H1 (cell line): Measurements from ENCODE around the gene SPG11. TPM values are rescaled to one million over a fixed set of nuclear protein-coding genes. Genes with fewer than 3 reads are reported as not detected.

ENCODE experiments used
- CTCF ChIA-PET: fragments of 300-600 bp; sonication (Branson Sonifier 250); formaldehyde crosslinking; loops from one replicate; lab custom pipeline; 2021; ENCODE audit not compliant: partially characterized antibody; lab: Charles Lee
- POLR2A ChIA-PET: fragments of 300-600 bp; sonication (Branson Sonifier 250); formaldehyde crosslinking; loops from one replicate; lab custom pipeline; 2021; ENCODE audit warnings: inconsistent platforms; ENCODE audit not compliant: partially characterized antibody; lab: Charles Lee
- DNase-seq, 2 experiments: peaks; one replicate each; pipeline versions ENCODE4 v3.0.0 to v3.0.0-alpha.2; 2010 to 2022; ENCODE audit warnings: low spot score in 2 of 2, low read depth in 1 of 2, mixed read lengths in 1 of 2
- FAIRE-seq: peaks from 2 replicates; lab custom pipeline; 2011; peaks lifted over from hg19 to GRCh38; lab: Jason Lieb, UNC
- H2AFZ ChIP-seq: 2 replicates; pipeline ENCODE4 v1.8.1; 2012; ENCODE audit warnings: low read length, inconsistent platforms
- H2AK5ac ChIP-seq: 2 replicates; pipeline ENCODE4 v1.6.1; 2013; ENCODE audit warnings: low read depth, low read length
- H2BK120ac ChIP-seq: replicated peaks from 2 replicates; pipeline ENCODE3; 2013; ENCODE audit warnings: low read depth, low read length, inconsistent platforms
- H2BK12ac ChIP-seq: 2 replicates; pipeline ENCODE4 v1.6.1; 2013; ENCODE audit warnings: low read depth, low read length
- H2BK15ac ChIP-seq: 2 replicates; pipeline ENCODE4 v1.6.1; 2013; ENCODE audit warnings: low read length
- H2BK20ac ChIP-seq: 2 replicates; pipeline ENCODE4 v1.6.1; 2013; ENCODE audit warnings: low read length
- H2BK5ac ChIP-seq: 2 replicates; pipeline ENCODE4 v1.6.1; 2013; ENCODE audit warnings: low read depth, low read length
- H3K14ac ChIP-seq: 2 replicates; pipeline ENCODE4 v1.6.1; 2013; ENCODE audit warnings: inconsistent platforms; ENCODE audit not compliant: insufficient read length
- H3K18ac ChIP-seq: 2 replicates; pipeline ENCODE4 v1.6.1; 2013; ENCODE audit warnings: low read length; ENCODE audit errors: extremely low read depth
- H3K23ac ChIP-seq: 2 replicates; pipeline ENCODE4 v1.6.1; 2013; ENCODE audit warnings: inconsistent platforms; ENCODE audit not compliant: insufficient read length
- H3K23me2 ChIP-seq: 2 replicates; pipeline ENCODE4 v1.6.1; 2013; ENCODE audit warnings: low read depth, low read length
- H3K27ac ChIP-seq: 2 replicates; pipeline ENCODE4 v1.6.1; 2011; ENCODE audit warnings: low read depth, low read length, inconsistent platforms
- H3K27me3 ChIP-seq, 4 experiments: replicated peaks in 1 of 4; 1 replicate in 1 of 4; 2 replicates in 3 of 4; pipeline versions ENCODE4 v1.6.1 to v1.8.1; 2011 to 2013; ENCODE audit warnings: low read length in 3 of 4, mild to moderate bottlenecking in 3 of 4, inconsistent platforms in 2 of 4, mixed read lengths in 2 of 4, moderate library complexity in 1 of 4; ENCODE audit not compliant: control insufficient read depth in 3 of 4, insufficient read depth in 3 of 4; ENCODE audit errors: extremely low read depth in 1 of 4
- H3K36me3 ChIP-seq, 4 experiments: 2 replicates each; pipeline versions ENCODE4 v1.6.1 to v1.8.1; 2011 to 2013; ENCODE audit warnings: mild to moderate bottlenecking in 4 of 4, low read length in 3 of 4, moderate library complexity in 2 of 4, control low read depth in 1 of 4, inconsistent platforms in 1 of 4; ENCODE audit not compliant: insufficient read depth in 4 of 4, control insufficient read depth in 2 of 4
- H3K4ac ChIP-seq: replicated peaks from 2 replicates; pipeline ENCODE3; 2013; ENCODE audit warnings: low read length, low read depth, mixed read lengths, inconsistent platforms; ENCODE audit not compliant: insufficient read length
- H3K4me1 ChIP-seq, 4 experiments: replicated peaks in 1 of 4; 1 replicate in 1 of 4; 2 replicates in 3 of 4; pipeline versions ENCODE4 v1.6.1 to v1.8.1; 2011 to 2013; ENCODE audit warnings: low read length in 3 of 4, inconsistent platforms in 2 of 4, mixed read lengths in 1 of 4; ENCODE audit not compliant: insufficient read depth in 4 of 4, control insufficient read depth in 3 of 4
- H3K4me2 ChIP-seq, 2 experiments: 2 replicates each; pipeline versions ENCODE4 v1.6.1 to v1.8.1; 2011 to 2013; ENCODE audit warnings: low read depth in 2 of 2, low read length in 2 of 2, control low read depth in 1 of 2, inconsistent platforms in 1 of 2, mild to moderate bottlenecking in 1 of 2; ENCODE audit not compliant: insufficient read depth in 1 of 2
- H3K4me3 ChIP-seq, 4 experiments: fragments of 200-600, 300-600 bp in 1 of 4; sonication (generic), shearing (Covaris generic), sonication (Bioruptor Twin) in 1 of 4; 2 replicates each; pipeline versions ENCODE4 v1.5.1 to v1.8.1; 2011 to 2016; ENCODE audit warnings: low read length in 4 of 4, low read depth in 3 of 4, control low read depth in 2 of 4, inconsistent platforms in 2 of 4, mild to moderate bottlenecking in 2 of 4, mixed read lengths in 1 of 4, moderate library complexity in 1 of 4; ENCODE audit not compliant: insufficient read depth in 2 of 4; ENCODE audit errors: extremely low read depth in 1 of 4
- H3K56ac ChIP-seq: replicated peaks from 2 replicates; pipeline ENCODE3; 2013; ENCODE audit warnings: low read depth, mild to moderate bottlenecking, mixed read lengths, low read length, inconsistent platforms; ENCODE audit not compliant: insufficient read length
- H3K79me1 ChIP-seq: 2 replicates; pipeline ENCODE4 v1.6.1; 2013; ENCODE audit warnings: low read depth, low read length, control low read depth
- H3K79me2 ChIP-seq, 2 experiments: 2 replicates each; pipeline versions ENCODE4 v1.6.1 to v1.8.1; 2012 to 2013; ENCODE audit warnings: low read length in 2 of 2, mild to moderate bottlenecking in 2 of 2, inconsistent platforms in 1 of 2; ENCODE audit not compliant: insufficient read depth in 2 of 2, control insufficient read depth in 1 of 2
- H3K9ac ChIP-seq, 4 experiments: replicated peaks in 1 of 4; 1 replicate in 1 of 4; 2 replicates in 3 of 4; pipeline versions ENCODE4 v1.6.1 to v1.8.1; 2011 to 2013; ENCODE audit warnings: low read depth in 3 of 4, low read length in 3 of 4, control low read depth in 2 of 4, mild to moderate bottlenecking in 2 of 4, moderate library complexity in 2 of 4, inconsistent platforms in 1 of 4; ENCODE audit errors: extremely low read depth in 1 of 4
- H3K9me3 ChIP-seq, 2 experiments: 2 replicates each; pipeline versions ENCODE4 v1.6.1 to v1.8.1; 2012 to 2013; ENCODE audit warnings: mild to moderate bottlenecking in 2 of 2, moderate library complexity in 2 of 2, control low read depth in 1 of 2, inconsistent platforms in 1 of 2, low read depth in 1 of 2, low read length in 1 of 2, mixed read lengths in 1 of 2; ENCODE audit not compliant: insufficient read depth in 2 of 2
- H4K20me1 ChIP-seq, 2 experiments: replicated peaks in 1 of 2; 2 replicates each; pipeline versions ENCODE3 to v1.8.1; 2011 to 2013; ENCODE audit warnings: inconsistent platforms in 2 of 2, low read length in 2 of 2, mild to moderate bottlenecking in 1 of 2; ENCODE audit not compliant: insufficient read depth in 2 of 2, control insufficient read depth in 1 of 2
- H4K5ac ChIP-seq: 2 replicates; pipeline ENCODE4 v1.6.1; 2013; ENCODE audit warnings: low read length, low read depth, mixed read lengths, inconsistent platforms; ENCODE audit not compliant: insufficient read length
- H4K8ac ChIP-seq: 2 replicates; pipeline ENCODE4 v1.8.0; 2013; ENCODE audit warnings: mild to moderate bottlenecking, moderate library complexity, low read length, inconsistent platforms; ENCODE audit not compliant: insufficient read depth; ENCODE audit errors: extremely low read depth
- H4K91ac ChIP-seq: replicated peaks from 2 replicates; pipeline ENCODE3; 2013; ENCODE audit warnings: low read length, mixed read lengths, inconsistent platforms; ENCODE audit not compliant: insufficient read length
- BACH1 ChIP-seq: IDR thresholded peaks from 2 replicates; pipeline ENCODE4 v1.6.1; 2012; ENCODE audit warnings: low read length, improper control_type of control experiment
- BCL11A ChIP-seq, 2 experiments: IDR thresholded peaks; one replicate each; pipeline ENCODE4 v1.6.1; 2011; ENCODE audit warnings: low read depth in 2 of 2, low read length in 2 of 2, mild to moderate bottlenecking in 2 of 2
- CBX5 ChIP-seq: fragments of 300-800, 300-1000 bp; sonication (generic); IDR thresholded peaks from 2 replicates; pipeline ENCODE4 v1.7.1; 2016; ENCODE audit warnings: antibody characterized with exemption, low read length, low read depth
- CHD2 ChIP-seq: IDR thresholded peaks from 2 replicates; pipeline ENCODE4 v1.6.1; 2012; ENCODE audit warnings: low read length, improper control_type of control experiment
- JUND ChIP-seq: IDR thresholded peaks from 2 replicates; pipeline ENCODE4 v1.6.1; 2011; ENCODE audit warnings: mild to moderate bottlenecking, improper control_type of control experiment, low read length
- KDM5A ChIP-seq: fragments of 200-600 bp; IDR thresholded peaks from 2 replicates; pipeline ENCODE4 v1.7.1; 2012; ENCODE audit warnings: mild to moderate bottlenecking, low read length, inconsistent platforms, mixed read lengths
- NRF1 ChIP-seq: IDR thresholded peaks from 2 replicates; pipeline ENCODE4 v1.6.1; 2011; ENCODE audit warnings: mild to moderate bottlenecking, low read depth, low read length, improper control_type of control experiment
- PHF8 ChIP-seq: fragments of 200-600 bp; sonication (generic); conservative IDR thresholded peaks from 2 replicates; pipeline ENCODE4 v1.7.1; 2012; ENCODE audit warnings: low read depth, mild to moderate bottlenecking, inconsistent platforms, low read length, moderate library complexity
- POLR2AphosphoS5 ChIP-seq: IDR thresholded peaks from 2 replicates; pipeline ENCODE4 v1.6.1; 2011; ENCODE audit warnings: low read depth, low read length
- SP1 ChIP-seq: IDR thresholded peaks from 2 replicates; pipeline ENCODE4 v1.6.1; 2011; ENCODE audit warnings: low read depth, low read length
- TCF12 ChIP-seq: IDR thresholded peaks from 2 replicates; pipeline ENCODE4 v1.6.1; 2011; ENCODE audit warnings: low read depth, mild to moderate bottlenecking, low read length
- WGBS, 2 experiments: shearing (Covaris generic) in 1 of 2; methylation state at CpG; one replicate each; pipeline versions ENCODE4 v1.1.6 to v1.1.7; 2013 to 2015; ENCODE audit warnings: low lambda C conversion rate in 2 of 2, mixed read lengths in 2 of 2, inconsistent platforms in 1 of 2, low coverage in 1 of 2, missing lambda C conversion rate in 1 of 2; ENCODE audit not compliant: insufficient replicate concordance in 2 of 2, insufficient coverage in 1 of 2, insufficient read length in 1 of 2; ENCODE audit errors: extremely low coverage in 1 of 2, missing lambda C conversion rate in 1 of 2; 5-methylcytosine and 5-hydroxymethylcytosine counted together
- polyA plus RNA-seq, 7 experiments: library from polyadenylated mRNA; depleted of rRNA in 3 of 7; stranded (reverse) in 5 of 7; unstranded in 2 of 7; fragments of >200 nt in 5 of 7; fragments of 200-250 nt in 2 of 7; gene quantifications; 1 replicate in 5 of 7; 2 replicates in 1 of 7; 4 replicates in 1 of 7; pipeline versions ENCODE4 v1.2.1 to v1.2.3, GENCODE V29; 2011 to 2013; ENCODE audit warnings: missing spikeins in 2 of 7, mixed read lengths in 2 of 7
- total RNA-seq: library from RNA; stranded (reverse); fragmentation: NEBNext Ultra II Directional; extraction: Animal tissue kit (Norgen Biotek cat#: 25700); gene quantifications from 2 replicates; pipeline ENCODE4 v1.2.1, GENCODE V29; 2021

SPG11 gene
- total and polyA plus RNA-seq, 2 of the 8 experiments (the other 6 are each of a cell fraction or from before 2014, with no cell fraction given) = 37.1 to 38.6 TPM

DNA sequence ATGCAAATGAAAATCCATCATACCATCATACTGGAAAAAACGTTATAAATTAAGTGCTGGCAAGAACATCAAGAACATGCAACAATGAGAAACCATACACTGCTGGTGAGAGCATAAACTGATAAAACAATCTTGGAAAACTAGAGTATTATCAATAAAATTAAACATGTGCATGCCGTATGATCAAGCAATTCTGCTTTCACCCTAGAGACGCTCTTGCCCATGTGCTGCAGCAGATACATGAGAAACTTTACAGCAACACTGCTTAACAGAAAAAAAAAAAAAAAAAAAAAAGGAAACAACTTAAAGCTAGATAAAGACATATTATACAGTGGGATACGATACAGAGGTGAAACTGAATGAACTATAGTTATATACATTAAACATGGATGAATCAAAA, 21.8 kb downstream of the SPG11 start:
- no peak overlapping the region for H2AK5ac ChIP-seq
- H3K4me2 ChIP-seq = no peak overlapping the region
- no peak overlapping the region for H3K18ac ChIP-seq
- H2BK12ac ChIP-seq = no peak overlapping the region
- H2BK20ac ChIP-seq = no peak overlapping the region
- H3K79me2 ChIP-seq = peaks cover 0 to 7% of the 10 kb centered on the region in 2 experiments; a peak in 2 of 4 replicates
- H3K27ac ChIP-seq = no peak overlapping the region
- FAIRE-seq (no peak), DNase-seq (no peak)
- no peak overlapping the region for H4K91ac ChIP-seq
- 86% methylated on average over 4 of the region's 4 CpGs; no CpG with 5 or more reads in 1 of the 2 experiments for WGBS, 2 experiments
- POLR2A ChIA-PET = no interaction called here
- TF ChIP-seq CBX5 = no peak
- no peak for TF ChIP-seq NRF1
- no peak for TF ChIP-seq POLR2AphosphoS5
- TF ChIP-seq JUND = no peak
- TF ChIP-seq CHD2 = no peak
- no peak for TF ChIP-seq SP1
- TF ChIP-seq BACH1 = no peak
- TF ChIP-seq KDM5A = no peak
- no peak for TF ChIP-seq TCF12
- no peak for TF ChIP-seq BCL11A (IDR thresholded peaks at IDR 0.05; ENCODE audit: low read depth in 2 of 2, low read length in 2 of 2)
- no peak for TF ChIP-seq PHF8
- no peaks in the 10 kb centered on the region; the same call in 1 of the 2 replicates for H3K23me2 ChIP-seq
- H3K9ac ChIP-seq = no peak overlapping the region
- H2BK120ac ChIP-seq = no peak overlapping the region
- H3K23ac ChIP-seq = no peak overlapping the region
- H3K79me1 ChIP-seq = no peaks in the 10 kb centered on the region
- no peaks in the 10 kb centered on the region for H4K20me1 ChIP-seq
- H4K8ac ChIP-seq = no peak overlapping the region
- H2BK15ac ChIP-seq = no peak overlapping the region
- CTCF ChIA-PET = interaction anchor here (0.7 kb wide), 1 partner anchor 336 kb away, joined by 3 read pairs; no protein-coding TSS in a partner anchor
- no peak overlapping the region for H4K5ac ChIP-seq
- no peaks in the 10 kb centered on the region for H3K27me3 ChIP-seq
- no peak overlapping the region for H3K4ac ChIP-seq
- no peak overlapping the region for H3K4me3 ChIP-seq
- H3K4me1 ChIP-seq = no peaks in the 10 kb centered on the region
- H3K56ac ChIP-seq = peak overlapping the region; percentile 90
- H3K36me3 ChIP-seq = peaks cover 0 to 11% (median 5%) of the 10 kb centered on the region in 4 experiments; a peak in 3 of 8 replicates
- H3K9me3 ChIP-seq = 0 out of 4 replicates have a peak, but pooled peaks cover 0 to 3% of the 10 kb centered on the region in 2 experiments
- no peak overlapping the region for H2AFZ ChIP-seq
- no peak overlapping the region for H3K14ac ChIP-seq
- no peak overlapping the region for H2BK5ac ChIP-seq
